ENCODE results near the gene CASP12.
A peak's percentile ranks its signal among the peaks of the same experiment; 100 is the strongest.

CASP12 gene

DNA sequence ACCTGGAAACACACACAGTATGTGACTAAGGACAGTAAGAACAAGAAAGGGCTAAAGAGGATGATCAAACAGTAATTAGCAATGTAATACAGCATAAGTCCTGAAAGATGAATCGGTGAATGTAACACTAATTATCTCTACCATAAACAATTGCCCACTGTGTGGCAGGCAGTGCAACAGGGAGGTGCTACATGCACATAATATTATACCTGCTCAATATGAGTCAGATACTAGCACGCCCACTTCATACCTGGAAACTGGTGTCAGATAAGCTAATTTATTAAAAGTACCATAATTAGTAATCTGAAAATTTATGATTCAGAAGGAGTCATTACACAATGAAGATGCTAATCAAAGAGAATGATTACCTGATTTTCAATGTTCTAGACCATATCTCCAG lies 14.9 kb downstream of the CASP12 start:
- no peak for DNase-seq

DNA sequence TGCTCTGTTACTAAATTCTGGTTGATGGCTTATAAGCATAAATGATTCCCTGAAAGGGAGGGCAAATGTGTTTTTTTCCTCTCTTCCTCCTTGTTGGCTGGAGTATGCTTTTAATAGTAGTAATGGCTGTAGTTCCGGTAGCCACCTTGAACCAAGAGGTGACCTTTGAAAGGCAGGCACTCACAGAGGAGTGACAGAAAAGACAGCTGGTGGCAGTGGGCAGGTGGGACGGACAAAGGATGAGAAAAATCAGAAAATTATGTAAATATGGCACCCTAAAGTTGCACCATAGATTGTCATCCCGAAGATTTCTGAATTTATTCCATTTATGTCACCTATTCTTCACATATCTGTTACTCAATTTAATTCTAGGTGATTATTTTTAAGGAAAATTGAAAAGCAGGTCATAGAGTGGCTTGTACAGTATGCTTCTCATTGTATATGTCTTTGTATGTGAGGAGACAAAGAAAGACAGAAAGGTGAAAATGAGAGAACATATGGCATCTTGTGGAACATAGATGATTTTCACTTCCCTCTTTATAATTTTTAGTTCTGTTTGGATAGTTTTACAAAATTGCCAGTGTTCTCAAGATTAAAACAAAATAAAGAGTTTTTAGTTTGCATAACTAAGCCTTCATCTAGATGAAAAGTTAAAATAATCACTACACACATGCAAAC lies 17.0 kb downstream of the CASP12 start:
- no peak for DNase-seq

DNA sequence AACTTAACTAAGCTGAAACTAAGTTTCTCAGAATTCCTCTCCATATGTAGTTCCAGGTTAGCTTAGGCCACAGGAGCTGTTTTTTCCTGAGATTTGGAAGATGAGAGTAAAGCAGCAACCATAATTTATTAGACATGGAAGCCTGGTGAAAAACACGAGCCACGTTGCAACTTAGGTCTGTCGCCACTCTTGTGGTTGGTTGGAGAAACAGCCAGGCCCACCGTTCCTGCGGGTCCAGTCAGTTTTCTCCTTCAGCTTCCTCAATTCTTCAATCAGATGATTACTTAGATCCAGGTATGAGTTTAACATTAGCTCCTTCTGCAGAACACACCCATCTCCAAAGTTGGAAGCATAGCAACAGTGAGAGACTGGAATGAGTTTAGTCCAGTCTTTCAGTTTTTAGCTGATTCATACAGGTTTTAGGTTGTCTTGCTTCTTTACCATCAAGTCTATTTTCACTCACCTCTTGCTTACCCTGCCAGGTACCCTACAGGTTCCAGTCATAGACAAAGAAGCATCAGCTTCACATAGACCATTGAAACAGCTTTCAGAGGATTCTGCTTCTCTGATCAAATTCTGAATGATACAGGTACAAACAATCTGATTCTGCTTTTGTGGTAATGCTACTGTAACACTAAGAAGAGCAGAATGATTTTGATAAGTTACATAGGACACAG lies 18.6 kb downstream of the CASP12 start:
- no peak for DNase-seq

DNA sequence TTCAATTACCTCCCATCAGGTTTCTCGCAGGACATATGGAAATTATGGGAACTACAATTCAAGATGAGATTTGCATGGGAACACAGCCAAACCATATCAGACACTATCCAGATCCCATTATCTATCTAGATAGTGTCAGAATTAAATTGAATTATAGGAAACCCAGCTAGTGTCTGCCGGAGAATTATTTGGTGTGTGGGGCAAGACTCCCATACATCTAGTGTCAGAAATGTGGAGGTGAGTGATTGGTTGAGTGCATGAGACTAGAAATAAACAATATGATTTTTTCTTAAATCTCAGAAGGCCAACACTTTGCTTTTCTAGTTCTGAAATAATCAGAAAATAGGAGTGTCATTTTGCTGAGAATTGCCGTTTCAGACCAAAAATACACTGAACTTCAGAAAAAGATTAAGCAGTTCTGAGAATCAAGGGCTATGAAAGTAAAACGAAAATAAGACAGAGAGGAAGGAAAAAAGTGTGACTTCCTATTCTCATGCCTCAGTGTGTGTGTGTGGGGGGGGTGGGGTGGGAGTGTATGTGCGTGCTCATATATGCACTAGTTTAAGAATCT lies 21.3 kb downstream of the CASP12 start:
- DNase-seq = no peak

DNA sequence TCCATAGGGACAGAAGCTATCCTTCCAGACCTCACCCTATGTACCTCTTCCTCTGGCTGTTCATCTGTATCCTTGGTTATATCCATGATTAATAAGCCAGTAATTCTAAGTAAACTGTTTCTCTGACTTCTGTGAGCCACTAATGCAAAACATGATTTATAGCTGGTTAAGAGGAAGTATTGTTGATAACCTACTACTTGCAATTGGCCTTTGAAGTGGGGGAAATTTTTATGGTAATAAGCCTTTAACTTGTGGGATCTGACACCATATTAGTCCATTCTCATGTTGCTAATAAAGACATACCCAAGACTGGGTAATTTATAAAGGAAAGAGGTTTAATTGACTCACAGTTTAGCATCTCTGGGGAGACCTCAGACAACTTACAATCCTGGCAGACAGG lies 21.9 kb downstream of the CASP12 start:
- DNase-seq = no peak

DNA sequence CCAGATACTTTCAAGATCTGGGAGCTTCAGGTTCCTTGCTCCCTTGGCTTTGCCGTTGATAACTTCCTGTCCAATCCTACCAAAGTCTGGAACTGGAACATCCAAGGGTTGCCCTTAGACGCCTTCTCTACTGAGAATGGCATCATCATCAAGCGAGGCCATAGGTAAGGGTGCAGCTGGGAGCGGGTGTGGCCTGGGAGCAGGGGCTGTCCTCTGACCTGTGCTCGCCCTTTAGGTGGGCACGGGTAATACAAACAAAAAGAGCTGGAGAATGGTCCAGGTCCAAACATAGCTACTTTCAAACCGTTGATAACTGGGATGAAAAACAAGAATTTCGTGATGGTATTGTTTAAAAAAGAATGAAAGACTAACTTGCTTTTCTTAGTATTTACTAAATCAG lies 25.0 kb downstream of the CASP12 start:
- DNase-seq = no peak

DNA sequence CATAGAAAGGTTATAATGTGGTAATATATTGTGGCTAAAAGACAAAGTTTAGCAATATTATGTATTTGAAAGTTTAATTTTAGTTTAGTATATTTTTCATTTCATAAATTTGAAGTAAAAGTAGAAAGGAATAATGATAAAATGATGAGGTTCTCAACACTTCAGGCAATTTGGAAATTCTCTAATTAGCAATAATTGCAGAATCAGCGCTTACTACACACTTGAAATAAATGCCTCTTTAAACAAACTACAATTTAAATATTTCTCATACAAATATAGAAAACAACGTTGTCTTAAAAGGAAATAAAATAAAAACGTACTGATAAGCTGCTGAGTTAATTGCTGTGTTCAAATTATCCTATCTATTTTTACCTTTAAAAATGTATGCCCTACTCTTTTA lies 25.9 kb downstream of the CASP12 start:
- no peak for DNase-seq

DNA sequence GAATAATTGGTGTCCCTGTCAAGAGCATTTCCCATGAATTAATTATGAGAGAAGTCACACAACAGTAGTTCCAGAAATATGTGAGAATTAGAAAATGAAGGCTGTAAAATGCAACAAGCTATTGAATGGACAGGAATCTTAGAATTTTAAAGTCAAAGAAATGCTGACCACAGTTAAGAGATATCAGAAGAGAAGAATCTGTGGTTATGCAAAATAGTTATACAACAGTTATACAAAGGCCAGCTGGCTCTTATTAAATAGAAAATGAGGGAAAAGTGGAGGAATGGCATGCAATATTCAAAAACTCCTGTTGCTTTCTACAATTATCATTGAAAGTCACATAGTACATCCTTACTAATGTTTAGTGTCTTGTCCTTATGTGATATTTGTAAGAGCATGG lies 27.4 kb downstream of the CASP12 start:
- DNase-seq = peak; percentile 67

DNA sequence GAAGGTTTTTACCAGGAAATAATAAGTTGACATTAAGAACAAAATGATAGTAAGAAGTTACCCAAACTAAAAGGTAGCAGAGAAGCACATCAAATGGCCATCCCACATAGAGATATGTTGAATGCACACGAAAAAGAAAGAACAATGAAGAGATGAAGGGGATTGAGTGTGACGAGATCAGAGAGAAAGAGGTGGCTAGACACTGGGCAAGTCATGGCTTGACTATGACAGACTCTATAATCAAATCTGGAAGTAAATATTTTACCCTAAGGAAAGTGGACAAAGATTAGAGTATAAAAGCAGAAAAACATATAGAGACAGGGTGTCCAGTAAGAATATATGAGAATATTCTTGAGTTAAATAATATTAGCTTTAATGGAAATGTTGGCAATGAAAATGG lies 31.4 kb downstream of the CASP12 start:
- no peak for DNase-seq

DNA sequence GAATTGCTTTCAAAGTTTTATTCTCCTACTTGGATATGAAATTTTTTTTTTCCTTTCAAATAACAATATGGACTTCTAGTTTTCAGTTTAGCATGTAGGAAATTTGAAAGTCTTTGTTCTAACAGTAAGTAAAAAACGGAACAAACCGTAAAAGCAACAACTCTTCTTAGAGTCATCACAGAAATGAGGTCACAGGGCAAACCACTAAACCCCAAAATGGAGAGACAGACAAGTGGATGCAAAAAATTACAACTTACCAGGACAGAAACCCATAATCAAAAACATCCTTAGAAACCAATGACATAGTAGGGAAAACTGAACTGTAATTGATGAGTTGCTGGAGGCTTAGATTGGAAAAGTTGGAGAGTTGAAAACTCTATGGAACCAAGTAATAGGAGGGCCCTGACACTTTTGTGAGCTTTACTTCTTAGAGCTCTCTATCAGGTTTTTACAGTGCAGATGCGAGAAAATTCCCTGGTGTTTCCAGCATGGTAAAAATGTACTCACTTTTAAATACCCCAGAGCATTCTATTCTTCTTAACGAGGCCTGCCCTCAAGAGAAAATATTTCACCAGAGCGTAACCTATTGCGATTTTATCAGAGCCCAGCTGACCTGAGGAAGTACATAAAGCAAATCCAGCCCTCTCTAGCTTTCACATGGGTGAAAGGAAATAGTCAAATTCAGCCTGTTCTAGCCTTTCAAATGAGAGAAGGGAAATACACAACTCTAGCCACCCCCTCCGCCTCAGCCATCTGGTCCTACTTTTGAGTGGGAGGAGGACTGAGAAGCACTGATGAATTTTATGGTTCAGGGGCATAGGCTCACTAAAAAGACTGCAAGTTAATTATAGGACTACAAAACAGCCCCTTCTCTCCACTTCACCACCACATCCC lies 39.1 kb downstream of the CASP12 start:
- DNase-seq = peak; percentile 23

DNA sequence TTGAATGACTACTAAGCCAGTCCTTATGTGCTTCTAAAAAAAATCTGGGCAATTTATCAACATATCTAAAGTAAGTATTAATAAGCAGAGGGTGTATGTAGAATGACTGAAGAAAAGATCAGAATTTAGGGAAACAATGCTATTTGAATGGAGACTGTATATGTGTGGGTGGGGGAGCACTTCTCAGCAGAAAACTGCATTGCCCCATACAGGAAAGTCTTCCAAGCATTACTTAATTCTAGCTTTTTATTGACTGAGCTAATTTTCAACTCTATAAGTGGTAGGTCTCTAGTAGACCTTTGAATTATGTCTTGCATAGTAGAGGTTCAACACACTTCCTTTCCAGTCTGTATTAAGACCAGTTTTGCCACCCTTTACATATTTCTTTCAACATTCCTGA lies 41.7 kb downstream of the CASP12 start:
- DNase-seq = no peak

DNA sequence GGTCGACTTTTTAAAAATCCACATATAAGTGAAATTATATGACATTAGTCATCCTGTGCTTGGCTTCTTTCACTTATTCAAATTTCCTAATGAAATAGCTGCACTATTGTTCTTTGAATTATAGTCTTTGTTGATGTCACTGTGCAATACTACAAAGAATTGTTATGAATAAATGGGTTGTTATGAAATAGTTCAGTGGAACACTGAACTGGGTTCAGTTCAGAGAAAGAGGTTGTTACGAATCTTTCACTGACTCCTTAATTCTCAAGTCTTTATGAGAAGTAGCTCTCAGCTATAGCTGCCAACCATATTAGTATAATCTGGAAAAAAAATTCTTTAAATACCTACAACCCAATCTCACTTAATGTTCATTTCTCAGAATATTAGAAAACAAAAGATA lies 42.3 kb downstream of the CASP12 start:
- no peak for DNase-seq

DNA sequence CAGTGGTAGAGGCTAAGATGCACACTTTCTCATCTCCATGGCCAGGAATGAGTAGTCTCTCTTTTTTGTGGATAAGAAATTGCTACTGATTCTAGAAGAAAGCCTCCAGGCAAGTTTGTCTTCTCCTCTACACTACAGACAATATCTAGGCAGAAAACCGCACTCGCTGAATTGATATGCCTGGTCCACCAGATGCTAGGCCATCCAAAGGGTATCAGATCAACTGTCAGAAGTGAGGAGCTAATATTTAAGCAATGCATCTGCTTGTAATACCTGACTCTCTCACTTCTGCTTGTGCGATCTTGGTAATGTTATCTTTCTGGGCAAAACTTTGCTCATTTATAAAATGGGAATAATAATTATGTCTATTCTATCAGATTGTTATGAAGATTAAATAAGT lies 45.0 kb downstream of the CASP12 start:
- no peak for DNase-seq

DNA sequence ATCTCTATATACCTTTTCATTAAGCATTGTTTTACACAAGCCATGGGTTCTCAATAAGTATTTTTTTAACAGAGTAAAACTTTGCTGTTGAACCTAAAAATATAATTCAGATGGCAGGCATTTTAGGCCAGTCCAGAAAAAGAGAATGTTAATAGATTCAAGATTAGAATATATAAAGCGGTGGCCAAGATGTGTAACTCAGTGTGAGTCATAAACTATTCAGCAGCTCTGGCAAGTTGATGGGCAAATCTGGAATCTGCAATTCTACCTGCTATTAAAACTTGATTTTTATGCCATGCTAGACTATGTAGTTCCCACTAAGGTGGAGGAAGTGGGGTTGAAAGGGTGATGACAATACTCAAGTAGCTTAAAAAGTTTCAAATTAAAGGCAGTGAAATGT lies 45.4 kb downstream of the CASP12 start:
- DNase-seq = peak; percentile 21

DNA sequence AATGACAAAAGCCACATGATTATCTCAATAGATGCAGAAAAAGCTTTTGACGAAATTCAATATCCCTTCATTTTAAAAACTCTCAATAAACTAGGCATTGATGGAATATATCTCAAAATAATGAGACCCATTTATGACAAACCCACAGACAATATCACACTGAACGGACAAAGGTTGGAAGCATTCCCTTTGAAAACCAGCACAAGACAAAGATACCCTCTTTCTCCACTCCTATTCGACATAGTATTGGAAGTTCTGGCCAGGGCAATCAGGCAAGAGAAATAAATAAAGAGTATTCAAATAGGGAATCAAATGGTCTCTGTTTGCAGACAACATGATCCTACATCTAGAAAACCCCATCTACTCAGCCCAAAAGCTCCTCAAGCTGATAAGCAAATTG lies 52.0 kb downstream of the CASP12 start:
- no peak for DNase-seq

DNA sequence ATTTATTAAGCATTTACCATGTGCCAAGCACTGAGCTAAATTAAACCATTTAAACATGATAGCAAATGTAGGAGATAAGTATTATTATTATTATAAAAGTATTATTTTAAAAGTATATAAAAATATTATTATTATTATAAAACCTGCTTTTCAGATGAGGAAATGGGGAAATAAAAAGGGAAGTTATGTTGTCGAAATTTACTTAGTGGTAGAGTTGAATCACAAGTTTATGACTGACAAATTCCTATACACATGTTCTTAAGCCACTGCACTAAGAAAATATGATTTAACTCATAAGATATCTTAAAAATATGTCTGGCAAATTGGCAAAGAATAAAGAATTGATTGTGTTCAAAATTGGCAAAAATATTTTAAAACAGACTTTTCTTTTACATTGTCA lies 53.8 kb downstream of the CASP12 start:
- DNase-seq = no peak

DNA sequence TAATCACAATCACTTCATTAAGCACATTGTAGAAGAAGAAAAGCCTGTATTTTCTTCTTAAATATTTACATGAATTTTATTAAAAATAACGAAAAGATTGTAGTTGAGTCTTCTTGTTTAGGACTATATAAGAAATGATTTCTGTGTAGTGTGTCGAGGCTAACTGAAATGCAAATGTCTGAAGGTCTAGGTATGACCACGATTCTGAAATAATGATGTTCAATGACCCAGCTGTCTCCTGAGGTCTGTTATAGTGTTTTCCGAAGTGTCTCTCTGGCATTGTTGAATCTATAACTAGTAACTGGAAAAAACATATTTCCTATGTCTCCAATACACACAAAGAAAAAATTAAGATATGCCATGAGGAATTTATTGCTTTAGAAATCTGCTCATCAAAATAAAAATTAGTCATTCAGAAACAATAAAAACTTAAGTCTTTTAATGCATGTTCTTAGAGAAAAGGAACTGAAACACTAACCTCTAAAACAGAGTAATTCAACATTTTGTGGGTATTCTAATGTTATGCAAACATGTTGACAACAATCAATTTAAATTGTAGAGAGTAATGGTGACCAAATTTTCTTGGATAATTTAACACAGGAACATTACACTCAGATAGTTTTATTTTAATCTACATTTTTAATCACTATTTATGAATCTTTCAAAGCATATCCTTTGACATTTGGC lies 55.0 kb downstream of the CASP12 start:
- DNase-seq = no peak

DNA sequence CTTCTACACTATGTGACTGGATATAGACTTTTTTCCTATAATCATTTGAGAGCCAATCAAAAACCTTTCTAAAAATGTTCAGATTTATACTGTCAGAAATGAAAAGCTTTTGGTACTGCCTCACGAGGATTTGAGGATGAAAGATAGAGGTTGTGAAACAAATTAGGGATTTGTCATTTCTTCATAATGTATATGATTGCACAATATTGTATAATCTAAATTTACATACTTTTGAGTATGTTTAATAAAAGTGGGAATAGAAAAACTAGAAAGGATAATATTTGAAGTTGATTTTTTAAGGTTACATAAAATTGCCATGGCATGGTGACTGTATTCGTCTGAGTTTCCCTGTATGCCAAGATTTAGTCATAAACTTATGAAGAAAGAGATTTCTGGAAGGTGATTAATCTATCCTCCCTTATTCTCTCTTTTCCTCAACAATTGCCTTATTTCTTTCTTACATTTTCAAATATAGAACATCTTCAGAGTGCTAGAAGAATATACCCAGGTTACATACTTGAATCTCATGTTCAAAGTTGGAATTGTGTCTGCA lies 56.2 kb downstream of the CASP12 start:
- DNase-seq = no peak

DNA sequence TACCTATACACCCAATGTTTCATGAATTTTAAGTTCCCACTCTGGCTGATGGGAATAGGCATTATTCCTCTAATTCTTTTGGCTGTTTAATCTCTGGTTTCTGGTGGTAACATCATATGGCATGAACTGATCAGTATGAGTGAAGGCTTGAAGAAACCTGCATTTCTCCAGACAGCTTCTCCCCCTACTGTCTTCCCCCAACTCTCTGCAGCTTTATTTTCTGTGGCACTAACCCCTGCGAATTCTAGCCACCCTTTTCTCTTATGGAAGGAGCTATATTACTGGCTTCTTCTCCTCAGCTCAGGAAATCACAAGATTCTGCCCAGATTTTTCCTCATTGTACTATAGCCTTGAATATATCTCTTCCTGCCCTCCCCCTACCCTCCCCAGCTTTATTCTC lies 57.1 kb downstream of the CASP12 start:
- no peak for DNase-seq

DNA sequence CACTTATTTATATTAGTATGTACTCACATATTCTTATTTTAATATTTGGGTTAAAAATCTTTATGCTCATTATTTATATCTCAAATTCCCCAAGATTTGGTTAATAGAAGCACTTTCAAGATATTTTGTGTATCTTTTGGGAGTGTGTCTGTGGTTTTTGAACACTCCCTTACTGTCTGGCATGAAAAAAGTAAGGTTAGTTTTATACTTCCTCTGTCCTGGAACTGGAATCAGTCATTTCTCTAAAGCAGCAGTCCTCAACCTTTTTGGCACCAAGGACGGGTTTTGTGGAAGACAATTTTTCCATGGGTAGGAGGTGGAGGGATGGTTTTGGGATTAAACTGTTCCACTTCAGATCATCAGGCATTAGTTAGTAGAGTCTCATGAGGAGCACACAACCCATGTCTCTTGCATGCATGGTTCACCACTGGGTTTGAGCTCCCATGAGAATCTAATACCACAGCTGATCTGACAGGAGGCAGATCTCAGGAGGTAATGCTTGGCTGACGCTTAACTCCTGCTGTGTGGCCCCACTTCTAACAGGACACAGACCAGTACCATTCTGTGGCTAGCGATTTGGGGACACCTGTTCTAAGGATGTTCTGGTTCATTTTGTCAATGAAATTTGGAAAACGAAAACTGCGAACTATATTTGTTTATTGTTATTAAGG lies 60.2 kb downstream of the CASP12 start:
- DNase-seq = no peak

DNA sequence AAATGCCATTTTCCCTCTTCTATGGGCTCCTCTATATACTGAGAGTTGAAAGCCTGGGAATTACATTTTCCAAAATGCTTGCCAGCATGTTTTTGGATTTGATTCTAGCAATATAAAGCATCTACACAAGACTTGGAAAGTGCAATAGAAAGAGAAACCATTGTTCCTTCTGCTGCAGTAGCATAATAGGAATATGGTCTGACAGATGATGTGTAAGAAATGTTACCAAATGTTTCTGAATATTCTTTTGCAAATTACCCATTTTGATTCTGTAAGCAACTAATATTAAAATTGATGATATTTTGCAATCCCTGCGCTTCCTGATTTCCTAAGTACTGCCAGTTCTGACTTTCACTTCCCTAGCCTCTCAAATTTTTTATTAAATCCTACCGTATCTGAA lies 61.6 kb downstream of the CASP12 start:
- DNase-seq = no peak
